ENCODE data around the gene TBX15.

TBX15 gene

GRCh38 chr1:118984722-118985639 lies 3.2 kb downstream of the TBX15 start:
- H3K4me1 ChIP-seq (ENCODE audit: low read length): no peaks in the 10 kb centered on the region
- no peaks in the 10 kb centered on the region for H3K27me3 ChIP-seq (replicated peaks; ENCODE audit: insufficient read depth, low read length)
- no peaks in the 10 kb centered on the region for H3K9me3 ChIP-seq (replicated peaks; ENCODE audit: insufficient read depth, low read length)
- no peak overlapping the region for H3K4me3 ChIP-seq (ENCODE audit: low read length)
- no peaks in the 10 kb centered on the region for H3K9me2 ChIP-seq (replicated peaks; ENCODE audit: insufficient read depth, low read length)
- no peak overlapping the region for H3K27ac ChIP-seq (ENCODE audit: low read length)
- no peaks in the 10 kb centered on the region for H3F3A ChIP-seq (ENCODE audit: insufficient read depth, low read length)
- no peak overlapping the region for H2AFZ ChIP-seq (ENCODE audit: low read length)
- H3K79me2 ChIP-seq (ENCODE audit: low read length): no peaks in the 10 kb centered on the region
- no peak overlapping the region for H3K4me2 ChIP-seq (ENCODE audit: low read depth, low read length)
- H3K9ac ChIP-seq (ENCODE audit: low read length): no peak overlapping the region
- no peaks in the 10 kb centered on the region for H4K20me1 ChIP-seq (ENCODE audit: insufficient read depth, low read length)
- no peak for TF ChIP-seq EZH2phosphoT487 (IDR thresholded peaks at IDR 0.05; ENCODE audit: low read length)
- TF ChIP-seq EZH2 (optimal IDR thresholded peaks at IDR 0.05; ENCODE audit: low read depth, low read length): no peak
- TF ChIP-seq CTCF (IDR thresholded peaks at IDR 0.05; ENCODE audit: low read length): no peak
- DNase-seq: no peak
- no peaks in the 10 kb centered on the region for H3K36me3 ChIP-seq (replicated peaks; ENCODE audit: insufficient read depth, low read length)

- Histone ChIP-seq H3K36me3 (replicated peaks; ENCODE audit: insufficient read depth, low read length) (no peaks in the 10 kb centered on the region), H3K9ac (ENCODE audit: low read length) (no peak overlapping the region), H3K27ac (ENCODE audit: low read length) (no peak overlapping the region), H3K9me2 (replicated peaks; ENCODE audit: insufficient read depth, low read length) (no peaks in the 10 kb centered on the region), H3K9me3 (replicated peaks; ENCODE audit: insufficient read depth, low read length) (no peaks in the 10 kb centered on the region), H3F3A (ENCODE audit: insufficient read depth, low read length) (no peaks in the 10 kb centered on the region), H4K20me1 (ENCODE audit: insufficient read depth, low read length) (no peaks in the 10 kb centered on the region), H3K27me3 (replicated peaks; ENCODE audit: insufficient read depth, low read length) (no peaks in the 10 kb centered on the region), H3K4me3 (ENCODE audit: low read length) (no peak overlapping the region), H3K79me2 (ENCODE audit: low read length) (no peaks in the 10 kb centered on the region), H3K4me1 (ENCODE audit: low read length) (no peaks in the 10 kb centered on the region), H3K4me2 (ENCODE audit: low read depth, low read length) (no peak overlapping the region), H2AFZ (ENCODE audit: low read length) (no peak overlapping the region)
- no peak for DNase-seq
- no peak for TF ChIP-seq EZH2 (optimal IDR thresholded peaks at IDR 0.05; ENCODE audit: low read depth, low read length)
- TF ChIP-seq EZH2phosphoT487 (IDR thresholded peaks at IDR 0.05; ENCODE audit: low read length): no peak
Observed at GRCh38 chr1:118984086-118984721, 3.9 kb downstream of the TBX15 start.

- no peak for DNase-seq
- Histone ChIP-seq H3K4me2 (ENCODE audit: low read depth, low read length) (no peak overlapping the region), H3K9me2 (replicated peaks; ENCODE audit: insufficient read depth, low read length) (no peaks in the 10 kb centered on the region), H3F3A (ENCODE audit: insufficient read depth, low read length) (no peaks in the 10 kb centered on the region), H3K27me3 (replicated peaks; ENCODE audit: insufficient read depth, low read length) (no peaks in the 10 kb centered on the region), H2AFZ (ENCODE audit: low read length) (no peak overlapping the region), H4K20me1 (ENCODE audit: insufficient read depth, low read length) (no peaks in the 10 kb centered on the region), H3K27ac (ENCODE audit: low read length) (no peak overlapping the region), H3K79me2 (ENCODE audit: low read length) (no peaks in the 10 kb centered on the region), H3K4me3 (ENCODE audit: low read length) (no peak overlapping the region), H3K4me1 (ENCODE audit: low read length) (no peaks in the 10 kb centered on the region), H3K36me3 (replicated peaks; ENCODE audit: insufficient read depth, low read length) (no peaks in the 10 kb centered on the region), H3K9ac (ENCODE audit: low read length) (no peak overlapping the region), H3K9me3 (replicated peaks; ENCODE audit: insufficient read depth, low read length) (no peaks in the 10 kb centered on the region)
- TF ChIP-seq EZH2phosphoT487 (IDR thresholded peaks at IDR 0.05; ENCODE audit: low read length) (no peak), CTCF (IDR thresholded peaks at IDR 0.05; ENCODE audit: low read length) (no peak), EZH2 (optimal IDR thresholded peaks at IDR 0.05; ENCODE audit: low read depth, low read length) (no peak)
Observed at GRCh38 chr1:118983558-118984041, 4.5 kb downstream of the TBX15 start.
